SU-DHL-6 (cell line): ENCODE data around the gene ATP6V1C2.

Experiments
- CTCF ChIP-seq: fragments of 200-600 bp; sonication (generic); IDR thresholded peaks from one replicate; pipeline ENCODE4 v1.5.1; 2017; ENCODE audit warnings: antibody characterized with exemption, mild to moderate bottlenecking, low read length, moderate library complexity; ENCODE audit not compliant: insufficient read depth, poor library complexity, severe bottlenecking
- EZH2phosphoT487 ChIP-seq: fragments of 200-600 bp; sonication (generic), shearing (Covaris generic); conservative IDR thresholded peaks from 2 replicates; pipeline ENCODE4 v1.6.1; 2018; ENCODE audit warnings: mild to moderate bottlenecking, antibody characterized with exemption, low read length, moderate library complexity, mixed read lengths

GRCh38 chr2:10712185-10712809 is 9.1 kb upstream of the ATP6V1C2 start:
- TF ChIP-seq CTCF: no peak
- no peak for TF ChIP-seq EZH2phosphoT487
